ENCODE data around the gene SPATS2L.

- TF ChIP-seq, protein P1, sequence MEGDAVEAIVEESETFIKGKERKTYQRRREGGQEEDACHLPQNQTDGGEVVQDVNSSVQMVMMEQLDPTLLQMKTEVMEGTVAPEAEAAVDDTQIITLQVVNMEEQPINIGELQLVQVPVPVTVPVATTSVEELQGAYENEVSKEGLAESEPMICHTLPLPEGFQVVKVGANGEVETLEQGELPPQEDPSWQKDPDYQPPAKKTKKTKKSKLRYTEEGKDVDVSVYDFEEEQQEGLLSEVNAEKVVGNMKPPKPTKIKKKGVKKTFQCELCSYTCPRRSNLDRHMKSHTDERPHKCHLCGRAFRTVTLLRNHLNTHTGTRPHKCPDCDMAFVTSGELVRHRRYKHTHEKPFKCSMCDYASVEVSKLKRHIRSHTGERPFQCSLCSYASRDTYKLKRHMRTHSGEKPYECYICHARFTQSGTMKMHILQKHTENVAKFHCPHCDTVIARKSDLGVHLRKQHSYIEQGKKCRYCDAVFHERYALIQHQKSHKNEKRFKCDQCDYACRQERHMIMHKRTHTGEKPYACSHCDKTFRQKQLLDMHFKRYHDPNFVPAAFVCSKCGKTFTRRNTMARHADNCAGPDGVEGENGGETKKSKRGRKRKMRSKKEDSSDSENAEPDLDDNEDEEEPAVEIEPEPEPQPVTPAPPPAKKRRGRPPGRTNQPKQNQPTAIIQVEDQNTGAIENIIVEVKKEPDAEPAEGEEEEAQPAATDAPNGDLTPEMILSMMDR (IDR thresholded peaks at IDR 0.05), result no peak
- TF ChIP-seq POLR2A (IDR thresholded peaks at IDR 0.05), result no peak
These were observed 152.6 kb downstream of the SPATS2L start for GRCh38 chr2:200459101-200459500.

Data from lower leg skin (tissue), 3 donors.